Left lung (tissue), 10 donors: ENCODE measurements around the gene CHI3L1. TPM values are rescaled to one million over a fixed set of nuclear protein-coding genes. Genes with fewer than 3 reads are reported as not detected.

Experiments used
- ATAC-seq: fragments of 200-7000 bp; cut with Tn5 transposase; one replicate; pipeline ENCODE4 v1.9.1; 2020; ENCODE audit warnings: moderate library complexity
- DNase-seq, 4 donors: peaks; one replicate each; pipeline ENCODE4 v3.0.0-alpha.2; 2013 to 2020
- H3K27ac ChIP-seq, 2 donors: fragments of 200-600 bp; sonication (generic) in 1 of 2; one replicate each; pipeline versions ENCODE4 v1.5.0 to v1.8.0; 2020 to 2021
- H3K27me3 ChIP-seq, 2 donors: fragments of 200-600 bp; sonication (generic) in 1 of 2; one replicate each; pipeline versions ENCODE4 v1.5.0 to v1.8.0; 2020 to 2021
- H3K36me3 ChIP-seq, 2 donors: fragments of 200-600 bp; sonication (generic) in 1 of 2; one replicate each; pipeline versions ENCODE4 v1.5.0 to v1.8.0; 2020 to 2021
- H3K4me1 ChIP-seq, 2 donors: fragments of 200-600 bp; one replicate each; pipeline ENCODE4 v1.8.0; 2021
- H3K4me3 ChIP-seq, 2 donors: fragments of 200-600 bp; sonication (generic) in 1 of 2; one replicate each; pipeline versions ENCODE4 v1.5.0 to v1.8.0; 2020 to 2021; ENCODE audit warnings: mild to moderate bottlenecking in 1 of 2
- H3K9me3 ChIP-seq, 2 donors: fragments of 200-600 bp; sonication (generic) in 1 of 2; one replicate each; pipeline versions ENCODE4 v1.5.0 to v1.8.0; 2020 to 2021
- CTCF ChIP-seq, 2 donors: fragments of 200-600 bp; sonication (generic) in 1 of 2; IDR thresholded peaks; one replicate each; pipeline versions ENCODE4 v1.5.0 to v1.8.0; 2021; ENCODE audit warnings: antibody characterized with exemption in 2 of 2
- intact Hi-C, 2 donors: fragments of 100-400 bp; cut with DNase I; formaldehyde crosslinking; loops; one replicate each; pipeline versions ENCODE4 v1.11.2 to v1.14.2; 2022
- polyA plus RNA-seq, 6 donors: library from polyadenylated mRNA; unstranded; fragments of 120-200 nt; gene quantifications; one replicate each; pipeline ENCODE4 v1.2.1, GENCODE V29; 2013; ENCODE audit not compliant: insufficient read length in 6 of 6
- total RNA-seq, 2 donors: library from RNA; stranded (reverse); fragmentation: NEBNext Ultra II Directional; extraction: Animal tissue kit (Norgen Biotek cat#: 25700); gene quantifications; one replicate each; pipeline ENCODE4 v1.2.1, GENCODE V29; 2021
- donor health status: DM: no; HTN: yes; CAD: no.
- donor health status: DM: no; HTN: no; CAD: no.

The CHI3L1 gene
- total and polyA plus RNA-seq, 8 donors: 0.44 to 74.9 (median 1.3) TPM

- Histone ChIP-seq H3K36me3 (no peaks in the 10 kb centered on the region), H3K9me3 (no peaks in the 10 kb centered on the region), H3K27ac (no peak overlapping the region), H3K4me1 (peaks cover 0 to 7% of the 10 kb centered on the region in 2 donors), H3K4me3 (no peak overlapping the region), H3K27me3 (no peaks in the 10 kb centered on the region)
- DNase-seq (no peak), ATAC-seq (no peak)
- no peak for TF ChIP-seq CTCF (IDR thresholded peaks at IDR 0.05)
- intact Hi-C loops: no loop called here
Observed at GRCh38 chr1:203207751-203208150, 21.2 kb upstream of the CHI3L1 start.

DNA sequence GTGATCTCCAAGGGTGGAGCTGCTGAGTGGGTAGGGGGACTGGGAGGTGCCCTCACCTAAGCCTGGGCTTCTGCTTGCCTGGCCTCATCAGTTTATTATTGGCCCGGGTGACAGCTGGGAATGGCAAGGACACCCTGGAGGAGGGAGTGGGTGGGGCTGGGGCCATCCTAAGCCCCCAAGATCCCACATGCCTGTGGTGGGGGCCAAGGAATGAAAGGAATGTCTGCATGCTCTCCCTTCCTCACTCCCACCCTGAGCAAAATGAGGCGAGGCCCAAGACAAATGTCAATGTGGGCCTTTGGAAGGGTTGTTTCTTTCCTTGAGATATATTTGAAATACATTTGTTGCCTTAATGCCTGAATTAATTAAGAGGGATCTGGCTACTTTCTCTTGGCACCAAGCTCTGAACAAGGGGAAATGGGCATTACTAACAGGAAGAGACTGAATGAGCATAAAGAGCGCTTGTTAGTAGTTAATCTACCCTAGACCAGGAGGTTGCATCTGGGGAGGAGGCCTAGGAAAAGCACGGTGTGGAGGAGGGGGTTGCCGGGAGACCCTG, 19.7 kb upstream of the CHI3L1 start:
- no peak for DNase-seq
- peaks cover 0 to 22% of the 10 kb centered on the region in 2 donors for H3K4me1 ChIP-seq
- no peaks in the 10 kb centered on the region for H3K27me3 ChIP-seq
- TF ChIP-seq CTCF (IDR thresholded peaks at IDR 0.05): no peak
- intact Hi-C loops: no loop called here
- no peaks in the 10 kb centered on the region for H3K36me3 ChIP-seq
- H3K27ac ChIP-seq: no peak overlapping the region
- H3K9me3 ChIP-seq: no peaks in the 10 kb centered on the region
- no peak for ATAC-seq
- no peak overlapping the region for H3K4me3 ChIP-seq

DNA sequence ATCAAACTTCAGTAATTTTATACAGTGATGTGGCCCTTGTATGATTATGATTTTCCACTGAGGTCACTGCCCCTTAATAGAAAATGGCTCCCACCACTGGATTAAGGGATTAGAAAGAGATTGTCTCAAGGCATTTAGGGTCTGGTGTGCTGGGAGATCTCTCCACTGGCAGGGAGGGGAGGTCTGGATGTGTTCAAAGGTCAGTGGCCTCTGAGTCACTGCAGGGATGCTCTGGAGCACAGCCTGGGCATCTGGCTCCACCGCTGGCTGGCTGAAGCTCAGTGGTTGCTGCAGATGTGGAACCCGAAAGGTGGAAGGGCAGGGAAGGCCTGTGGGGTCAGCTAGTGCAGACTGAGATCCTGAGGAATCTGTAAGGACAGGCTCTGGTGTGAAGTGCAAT, 18.3 kb upstream of the CHI3L1 start:
- intact Hi-C loops: no loop called here
- DNase-seq (no peak), ATAC-seq (no peak)
- Histone ChIP-seq H3K4me1 (peaks cover 3 to 36% of the 10 kb centered on the region in 2 donors), H3K27me3 (no peaks in the 10 kb centered on the region), H3K27ac (no peak overlapping the region), H3K4me3 (no peak overlapping the region), H3K9me3 (no peaks in the 10 kb centered on the region), H3K36me3 (no peaks in the 10 kb centered on the region)
- TF ChIP-seq CTCF (IDR thresholded peaks at IDR 0.05): no peak

GRCh38 chr1:203202431-203203245, 16.1 kb upstream of the CHI3L1 start:
- H3K27ac ChIP-seq: peak overlapping the region; percentile 61 to 68
- TF ChIP-seq CTCF (IDR thresholded peaks at IDR 0.05): no peak
- no peaks in the 10 kb centered on the region for H3K9me3 ChIP-seq
- peaks cover 9 to 47% of the 10 kb centered on the region in 2 donors for H3K4me1 ChIP-seq
- no peaks in the 10 kb centered on the region for H3K27me3 ChIP-seq
- H3K36me3 ChIP-seq: no peaks in the 10 kb centered on the region
- ATAC-seq: peak; percentile 64
- DNase-seq: peak in 3 of 4 donors; percentile 63 to 84 (median 67)
- no peak overlapping the region for H3K4me3 ChIP-seq
- intact Hi-C loops: no loop called here

- Histone ChIP-seq H3K4me1 (peaks cover 9 to 48% of the 10 kb centered on the region in 2 donors), H3K27me3 (no peaks in the 10 kb centered on the region), H3K36me3 (no peaks in the 10 kb centered on the region), H3K9me3 (no peaks in the 10 kb centered on the region), H3K4me3 (no peak overlapping the region), H3K27ac (peak overlapping the region; percentile 61 to 68)
- intact Hi-C loops: no loop called here
- ATAC-seq: no peak
- TF ChIP-seq CTCF (IDR thresholded peaks at IDR 0.05): no peak
- no peak for DNase-seq
Observed at GRCh38 chr1:203201516-203202205, 15.2 kb upstream of the CHI3L1 start.
